HepG2 (cell line): Measurements from ENCODE around the gene NMT2. TPM values are rescaled to one million over a fixed set of nuclear protein-coding genes. Genes with fewer than 3 reads are reported as not detected.

ENCODE experiments used
- CBX2 ChIP-seq, 2 experiments: fragments of 200-600 bp in 1 of 2; sonication (generic); formaldehyde crosslinking in 1 of 2; IDR thresholded peaks; 2 replicates each; pipeline versions ENCODE4 v1.7.0 to v1.8.1; 2018 to 2022; ENCODE audit warnings: low read depth in 2 of 2, low read length in 1 of 2, mild to moderate bottlenecking in 1 of 2, missing genetic modification reagents in 1 of 2
- ISL2 ChIP-seq: sonication (generic); formaldehyde crosslinking; IDR thresholded peaks from 2 replicates; pipeline ENCODE4 v1.5.0; 2020; ENCODE audit warnings: missing genetic modification reagents
- MEIS2 ChIP-seq: sonication (generic); formaldehyde crosslinking; IDR thresholded peaks from 2 replicates; pipeline ENCODE4 v1.9.0; 2021; ENCODE audit warnings: mild to moderate bottlenecking, missing genetic modification reagents
- ONECUT2 ChIP-seq: sonication (generic); formaldehyde crosslinking; IDR thresholded peaks from 2 replicates; pipeline ENCODE4 v1.4.0; 2020; ENCODE audit warnings: missing genetic modification reagents
- SOX6 ChIP-seq, 2 experiments: fragments of 450-650 bp in 1 of 2; sonication (generic) in 1 of 2; formaldehyde crosslinking in 1 of 2; IDR thresholded peaks; 2 replicates each; pipeline versions ENCODE4 v1.4.0 to v1.6.1; 2017 to 2020; ENCODE audit warnings: antibody characterized with exemption in 1 of 2, mild to moderate bottlenecking in 1 of 2, missing genetic modification reagents in 1 of 2
- TOE1 ChIP-seq: sonication (generic); formaldehyde crosslinking; IDR thresholded peaks from 2 replicates; pipeline ENCODE4 v1.4.0; 2020; ENCODE audit warnings: mild to moderate bottlenecking, missing genetic modification reagents
- ZNF225 ChIP-seq: sonication (generic); formaldehyde crosslinking; IDR thresholded peaks from 2 replicates; pipeline ENCODE4 v1.4.0; 2020; ENCODE audit warnings: mild to moderate bottlenecking, missing genetic modification reagents
- ZNF296 ChIP-seq: sonication (generic); formaldehyde crosslinking; conservative IDR thresholded peaks from 2 replicates; pipeline ENCODE4 v1.5.0; 2020; ENCODE audit warnings: mild to moderate bottlenecking, missing genetic modification reagents
- ZNF326 ChIP-seq: sonication (generic); formaldehyde crosslinking; IDR thresholded peaks from 2 replicates; pipeline ENCODE4 v1.4.0; 2020; ENCODE audit warnings: missing genetic modification reagents, borderline replicate concordance
- ZNF552 ChIP-seq: sonication (generic); formaldehyde crosslinking; IDR thresholded peaks from 2 replicates; pipeline ENCODE4 v1.9.0; 2022; ENCODE audit warnings: missing genetic modification reagents, mild to moderate bottlenecking, borderline replicate concordance
- ZNF563 ChIP-seq: sonication (generic); formaldehyde crosslinking; IDR thresholded peaks from 2 replicates; pipeline ENCODE4 v1.8.0; 2022; ENCODE audit warnings: mild to moderate bottlenecking, moderate library complexity, missing genetic modification reagents
- ZNF567 ChIP-seq: sonication (generic); formaldehyde crosslinking; IDR thresholded peaks from 2 replicates; pipeline ENCODE4 v1.8.1; 2023; ENCODE audit warnings: mild to moderate bottlenecking, missing genetic modification reagents, borderline replicate concordance
- ZNF839 ChIP-seq: sonication (generic); formaldehyde crosslinking; IDR thresholded peaks from 2 replicates; pipeline ENCODE4 v1.4.0; 2020; ENCODE audit warnings: missing genetic modification reagents, mild to moderate bottlenecking, borderline replicate concordance
- ZNF891 ChIP-seq: sonication (generic); formaldehyde crosslinking; IDR thresholded peaks from 2 replicates; pipeline ENCODE4 v1.5.0; 2020; ENCODE audit warnings: mild to moderate bottlenecking, missing genetic modification reagents
- polyA plus RNA-seq, 8 experiments: library from polyadenylated mRNA; depleted of rRNA in 3 of 8; stranded (reverse) in 7 of 8; unstranded in 1 of 8; fragments of >200 nt; fragmentation: Illumina TruSeq in 4 of 8; extraction: Trizol in 4 of 8; gene quantifications; 2 replicates each; pipeline versions ENCODE4 v1.2.1 to v1.2.3, GENCODE V29; 2011 to 2016; ENCODE audit warnings: low read depth in 4 of 8, missing spikeins in 1 of 8, mixed read lengths in 1 of 8; ENCODE audit not compliant: insufficient read depth in 1 of 8
- total RNA-seq, 5 experiments: library from RNA; depleted of rRNA; stranded (reverse); fragments of >200 nt; fragmentation: Illumina TruSeq; extraction: Trizol; gene quantifications; 2 replicates each; pipeline ENCODE4 v1.2.3, GENCODE V29; 2016; ENCODE audit warnings: low read depth in 1 of 5
- TF ChIP-seq, protein P1 (sequence below): sonication (generic); formaldehyde crosslinking; IDR thresholded peaks from 2 replicates; pipeline ENCODE4 v1.4.0; 2020; ENCODE audit warnings: missing genetic modification reagents, borderline replicate concordance
- TF ChIP-seq, protein P2 (sequence below): sonication (generic); formaldehyde crosslinking; IDR thresholded peaks from 2 replicates; pipeline ENCODE4 v1.4.0; 2020; ENCODE audit warnings: missing genetic modification reagents
- TF ChIP-seq, protein P3 (sequence below): sonication (generic); formaldehyde crosslinking; IDR thresholded peaks from 2 replicates; pipeline ENCODE4 v1.4.0; 2020; ENCODE audit warnings: mild to moderate bottlenecking, missing genetic modification reagents
- TF ChIP-seq, protein P4 (sequence below): sonication (generic); formaldehyde crosslinking; IDR thresholded peaks from 2 replicates; pipeline ENCODE4 v1.9.0; 2021; ENCODE audit warnings: missing genetic modification reagents, borderline replicate concordance

The NMT2 gene
- total and polyA plus RNA-seq, 2 of the 13 experiments (the other 11 are each of a cell fraction or from before 2014, with no cell fraction given) = 10.1 to 23.8 TPM

DNA sequence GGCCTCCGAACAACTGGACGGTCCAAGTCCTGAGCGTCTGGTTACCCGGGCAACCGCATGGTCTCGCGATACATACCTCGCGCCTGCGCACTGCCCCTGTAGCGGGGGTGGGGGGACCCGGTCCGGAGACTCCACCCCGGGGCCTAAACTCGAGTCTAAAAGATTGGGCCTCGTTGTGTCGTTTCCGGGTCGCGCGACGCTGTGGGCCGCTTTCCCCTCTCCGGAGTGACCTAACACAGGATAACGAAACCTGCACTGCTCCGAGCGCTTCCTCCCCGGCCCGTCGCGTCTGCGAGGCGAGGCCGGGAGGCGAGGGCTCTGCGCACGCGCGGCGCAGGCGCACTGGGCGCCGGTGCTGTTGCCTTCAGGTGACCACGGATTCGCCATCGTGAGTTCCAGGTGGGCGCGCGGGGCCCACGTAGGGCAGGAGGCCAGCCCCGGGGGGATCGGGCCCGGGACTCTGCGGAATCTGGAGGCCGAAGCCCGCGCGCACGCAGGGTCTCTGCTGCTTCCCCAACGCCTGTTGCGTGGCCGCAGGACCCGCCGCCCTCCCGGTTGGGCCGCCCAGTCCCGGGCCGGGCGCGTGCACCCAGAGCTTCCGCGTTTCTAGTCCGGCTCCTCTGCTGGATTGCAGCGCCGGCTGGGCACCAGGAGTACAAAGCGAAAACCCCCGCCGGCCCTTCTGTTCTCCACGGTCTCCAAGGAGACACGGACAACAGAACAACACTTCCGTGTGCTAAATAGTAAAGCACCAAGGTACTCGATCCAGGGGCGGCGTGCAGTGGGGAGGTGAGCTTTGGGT is 71.3 kb downstream of the NMT2 start, which contains the start of gene RPP38 (continued):
- TF ChIP-seq, protein P1, sequence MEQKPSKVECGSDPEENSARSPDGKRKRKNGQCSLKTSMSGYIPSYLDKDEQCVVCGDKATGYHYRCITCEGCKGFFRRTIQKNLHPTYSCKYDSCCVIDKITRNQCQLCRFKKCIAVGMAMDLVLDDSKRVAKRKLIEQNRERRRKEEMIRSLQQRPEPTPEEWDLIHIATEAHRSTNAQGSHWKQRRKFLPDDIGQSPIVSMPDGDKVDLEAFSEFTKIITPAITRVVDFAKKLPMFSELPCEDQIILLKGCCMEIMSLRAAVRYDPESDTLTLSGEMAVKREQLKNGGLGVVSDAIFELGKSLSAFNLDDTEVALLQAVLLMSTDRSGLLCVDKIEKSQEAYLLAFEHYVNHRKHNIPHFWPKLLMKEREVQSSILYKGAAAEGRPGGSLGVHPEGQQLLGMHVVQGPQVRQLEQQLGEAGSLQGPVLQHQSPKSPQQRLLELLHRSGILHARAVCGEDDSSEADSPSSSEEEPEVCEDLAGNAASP (CRISPR knock-in tag) = peak; percentile 41; the same call in 1 of the 2 replicates
- TF ChIP-seq ZNF839 (CRISPR knock-in tag) (no peak), CBX2 (IDR thresholded peaks at IDR 0.05; ENCODE audit: low read depth, low read length) (no peak), CBX2 (CRISPR knock-in tag; IDR thresholded peaks at IDR 0.05; ENCODE audit: low read depth) (no peak), ZNF891 (CRISPR knock-in tag) (peak; percentile 94), SOX6 (IDR thresholded peaks at IDR 0.05) (no peak), SOX6 (CRISPR knock-in tag; IDR thresholded peaks at IDR 0.05) (peak; percentile 71), ZNF552 (CRISPR knock-in tag) (peak; percentile 72; the same call in 1 of the 2 replicates), ISL2 (CRISPR knock-in tag) (peak; percentile 53; the same call in 1 of the 2 replicates), MEIS2 (CRISPR knock-in tag) (peak; percentile 37; the same call in 1 of the 2 replicates), ZNF563 (CRISPR knock-in tag) (peak; percentile 94), ONECUT2 (no peak), ZNF326 (CRISPR knock-in tag) (no peak), TOE1 (CRISPR knock-in tag) (0 out of 2 replicates have a peak, but pooled peaks have one; percentile 37), ZNF225 (CRISPR knock-in tag) (no peak), ZNF567 (CRISPR knock-in tag) (no peak), ZNF296 (CRISPR knock-in tag) (peak; percentile 75)
- TF ChIP-seq, protein P2, sequence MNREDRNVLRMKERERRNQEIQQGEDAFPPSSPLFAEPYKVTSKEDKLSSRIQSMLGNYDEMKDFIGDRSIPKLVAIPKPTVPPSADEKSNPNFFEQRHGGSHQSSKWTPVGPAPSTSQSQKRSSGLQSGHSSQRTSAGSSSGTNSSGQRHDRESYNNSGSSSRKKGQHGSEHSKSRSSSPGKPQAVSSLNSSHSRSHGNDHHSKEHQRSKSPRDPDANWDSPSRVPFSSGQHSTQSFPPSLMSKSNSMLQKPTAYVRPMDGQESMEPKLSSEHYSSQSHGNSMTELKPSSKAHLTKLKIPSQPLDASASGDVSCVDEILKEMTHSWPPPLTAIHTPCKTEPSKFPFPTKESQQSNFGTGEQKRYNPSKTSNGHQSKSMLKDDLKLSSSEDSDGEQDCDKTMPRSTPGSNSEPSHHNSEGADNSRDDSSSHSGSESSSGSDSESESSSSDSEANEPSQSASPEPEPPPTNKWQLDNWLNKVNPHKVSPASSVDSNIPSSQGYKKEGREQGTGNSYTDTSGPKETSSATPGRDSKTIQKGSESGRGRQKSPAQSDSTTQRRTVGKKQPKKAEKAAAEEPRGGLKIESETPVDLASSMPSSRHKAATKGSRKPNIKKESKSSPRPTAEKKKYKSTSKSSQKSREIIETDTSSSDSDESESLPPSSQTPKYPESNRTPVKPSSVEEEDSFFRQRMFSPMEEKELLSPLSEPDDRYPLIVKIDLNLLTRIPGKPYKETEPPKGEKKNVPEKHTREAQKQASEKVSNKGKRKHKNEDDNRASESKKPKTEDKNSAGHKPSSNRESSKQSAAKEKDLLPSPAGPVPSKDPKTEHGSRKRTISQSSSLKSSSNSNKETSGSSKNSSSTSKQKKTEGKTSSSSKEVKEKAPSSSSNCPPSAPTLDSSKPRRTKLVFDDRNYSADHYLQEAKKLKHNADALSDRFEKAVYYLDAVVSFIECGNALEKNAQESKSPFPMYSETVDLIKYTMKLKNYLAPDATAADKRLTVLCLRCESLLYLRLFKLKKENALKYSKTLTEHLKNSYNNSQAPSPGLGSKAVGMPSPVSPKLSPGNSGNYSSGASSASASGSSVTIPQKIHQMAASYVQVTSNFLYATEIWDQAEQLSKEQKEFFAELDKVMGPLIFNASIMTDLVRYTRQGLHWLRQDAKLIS (CRISPR knock-in tag) = 0 out of 2 replicates have a peak, but pooled peaks have one; percentile 76
- TF ChIP-seq, protein P3, sequence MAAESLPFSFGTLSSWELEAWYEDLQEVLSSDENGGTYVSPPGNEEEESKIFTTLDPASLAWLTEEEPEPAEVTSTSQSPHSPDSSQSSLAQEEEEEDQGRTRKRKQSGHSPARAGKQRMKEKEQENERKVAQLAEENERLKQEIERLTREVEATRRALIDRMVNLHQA (CRISPR knock-in tag) = no peak
- TF ChIP-seq, protein P4, sequence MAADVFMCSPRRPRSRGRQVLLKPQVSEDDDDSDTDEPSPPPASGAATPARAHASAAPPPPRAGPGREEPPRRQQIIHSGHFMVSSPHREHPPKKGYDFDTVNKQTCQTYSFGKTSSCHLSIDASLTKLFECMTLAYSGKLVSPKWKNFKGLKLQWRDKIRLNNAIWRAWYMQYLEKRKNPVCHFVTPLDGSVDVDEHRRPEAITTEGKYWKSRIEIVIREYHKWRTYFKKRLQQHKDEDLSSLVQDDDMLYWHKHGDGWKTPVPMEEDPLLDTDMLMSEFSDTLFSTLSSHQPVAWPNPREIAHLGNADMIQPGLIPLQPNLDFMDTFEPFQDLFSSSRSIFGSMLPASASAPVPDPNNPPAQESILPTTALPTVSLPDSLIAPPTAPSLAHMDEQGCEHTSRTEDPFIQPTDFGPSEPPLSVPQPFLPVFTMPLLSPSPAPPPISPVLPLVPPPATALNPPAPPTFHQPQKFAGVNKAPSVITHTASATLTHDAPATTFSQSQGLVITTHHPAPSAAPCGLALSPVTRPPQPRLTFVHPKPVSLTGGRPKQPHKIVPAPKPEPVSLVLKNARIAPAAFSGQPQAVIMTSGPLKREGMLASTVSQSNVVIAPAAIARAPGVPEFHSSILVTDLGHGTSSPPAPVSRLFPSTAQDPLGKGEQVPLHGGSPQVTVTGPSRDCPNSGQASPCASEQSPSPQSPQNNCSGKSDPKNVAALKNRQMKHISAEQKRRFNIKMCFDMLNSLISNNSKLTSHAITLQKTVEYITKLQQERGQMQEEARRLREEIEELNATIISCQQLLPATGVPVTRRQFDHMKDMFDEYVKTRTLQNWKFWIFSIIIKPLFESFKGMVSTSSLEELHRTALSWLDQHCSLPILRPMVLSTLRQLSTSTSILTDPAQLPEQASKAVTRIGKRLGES (CRISPR knock-in tag) = peak; percentile 76; the same call in 1 of the 2 replicates
